HG03064 (cell line): Measurements from ENCODE around the gene RIPK1.

ENCODE experiments used
- ATAC-seq: cut with Tn5 transposase; IDR thresholded peaks from one replicate; pipeline ENCODE4 v1.9.1; 2021; ENCODE audit warnings: low read depth; ENCODE audit not compliant: unreplicated experiment

RIPK1 gene

DNA sequence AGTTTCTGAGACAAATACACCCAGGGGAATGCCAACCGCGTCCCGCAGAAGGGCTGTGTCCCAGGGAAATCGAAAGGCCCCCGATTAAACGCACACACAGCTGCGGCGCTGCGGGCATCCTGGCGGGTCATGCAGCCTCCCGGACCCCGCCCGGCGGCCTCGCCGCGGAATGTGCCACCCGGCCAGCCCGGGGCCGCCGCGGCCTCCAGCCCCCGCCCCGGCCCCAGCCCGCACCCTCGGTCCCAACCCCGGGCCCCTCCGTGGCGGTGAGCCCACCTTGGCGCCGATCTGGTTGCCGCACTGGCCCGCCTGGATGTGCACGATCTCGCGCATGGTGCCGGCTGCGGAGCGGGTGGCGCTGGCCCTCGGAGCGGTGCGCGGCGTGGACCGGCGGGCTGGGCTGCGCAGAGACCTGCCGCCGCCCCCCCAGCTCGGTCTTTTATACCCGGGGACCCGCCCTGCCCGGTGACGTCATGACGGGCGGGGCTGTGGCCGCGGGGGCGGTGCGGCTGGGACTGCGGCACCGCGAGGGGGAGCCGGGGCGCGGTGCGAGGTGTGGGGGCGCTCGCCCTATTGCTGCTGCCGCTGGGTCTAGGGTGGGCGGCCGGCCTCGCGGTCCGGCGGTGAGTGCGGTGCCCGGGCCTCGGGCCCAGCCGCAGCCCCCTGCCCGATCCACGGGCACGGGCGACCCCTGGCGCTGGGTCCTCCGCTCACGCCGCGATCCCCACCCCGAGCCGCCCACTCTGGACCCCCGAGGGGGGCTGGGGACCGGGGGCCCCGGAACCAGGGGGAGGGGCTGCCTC lies 89.0 kb downstream of the RIPK1 start, which contains the start of gene TUBB2A:
Gene TUBB2A, minus strand, starts transcription at position 414 of the 803 bp plus-strand sequence. Its CDS starts 81 bp downstream, at position 333.
- ATAC-seq = peak; percentile 84

GRCh38 chr6:3159805-3160781 lies 91.8 kb downstream of the RIPK1 start:
- ATAC-seq = no peak

DNA sequence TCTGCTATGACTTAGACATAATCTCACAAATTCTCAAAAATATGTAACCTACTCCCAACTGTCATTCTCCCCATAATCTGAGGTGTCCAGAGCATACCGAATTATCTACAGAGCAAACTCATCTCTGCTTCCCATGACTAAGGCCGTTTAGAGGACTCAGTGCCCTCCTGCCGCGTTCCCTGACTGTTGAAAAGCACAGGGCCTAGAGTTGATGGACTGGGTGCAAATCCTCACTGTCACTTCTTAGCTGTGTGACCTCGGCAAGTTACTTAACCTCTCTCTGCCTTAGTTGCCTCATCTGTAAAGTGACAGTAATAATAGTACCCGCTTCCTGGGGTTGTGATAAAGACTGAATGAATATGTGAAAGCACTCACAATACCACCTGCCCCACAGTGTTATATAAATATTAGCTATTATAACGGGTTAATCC lies 93.8 kb downstream of the RIPK1 start:
- no peak for ATAC-seq

DNA sequence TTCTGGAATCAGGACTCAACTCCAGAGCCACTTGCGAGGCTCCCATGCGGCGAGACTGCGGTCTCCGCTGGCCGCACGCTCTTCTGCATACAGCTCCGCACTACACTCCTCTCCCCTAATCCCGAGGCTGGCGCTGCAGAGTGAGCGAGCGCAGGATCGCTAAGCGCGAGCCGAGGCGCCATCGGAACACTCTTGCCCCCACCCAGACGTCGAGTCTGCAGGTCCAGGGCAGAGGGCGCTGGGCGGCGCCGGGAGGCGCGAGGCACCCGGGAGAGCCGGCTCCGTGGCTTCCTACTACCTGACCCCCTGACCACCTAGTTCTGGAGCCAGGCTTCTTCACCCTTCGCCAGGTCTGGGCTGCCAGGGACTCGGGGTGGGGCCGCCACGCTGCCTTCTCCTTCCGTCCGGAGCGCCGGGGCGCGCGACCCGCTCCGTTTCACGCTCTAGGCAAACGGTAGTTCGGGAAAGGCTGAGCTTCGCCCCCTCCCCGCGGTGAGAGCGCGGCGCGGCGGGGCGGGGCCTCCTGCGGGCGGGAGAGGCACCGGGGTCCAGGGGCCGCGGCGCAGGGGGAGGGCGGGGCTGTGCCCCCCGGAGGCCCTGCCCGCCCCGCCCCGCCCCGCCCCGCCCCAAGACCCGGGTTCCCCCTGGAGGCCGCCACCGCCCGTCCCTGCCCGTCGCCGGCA lies 94.4 kb downstream of the RIPK1 start:
- ATAC-seq = peak; percentile 74

GRCh38 chr6:3163248-3163594 lies 94.9 kb downstream of the RIPK1 start:
- no peak for ATAC-seq

- no peak for ATAC-seq
These were observed 96.1 kb downstream of the RIPK1 start for GRCh38 chr6:3164388-3164787.
